KOPT-K1 (cell line): ENCODE data around the gene BAHCC1.
A peak's percentile ranks its signal among the peaks of the same experiment; 100 is the strongest.

ENCODE experiments used
- H3K27ac ChIP-seq: fragments of 200-600 bp; sonication (generic); 2 replicates; pipeline ENCODE4 v1.5.1; 2016; ENCODE audit warnings: antibody characterized with exemption, mild to moderate bottlenecking, low read depth, low read length; ENCODE audit not compliant: poor library complexity, severe bottlenecking
- H3K36me3 ChIP-seq: fragments of 200-600 bp; sonication (generic); 2 replicates; pipeline ENCODE4 v1.5.1; 2017; ENCODE audit warnings: antibody characterized with exemption, mild to moderate bottlenecking, low read length, moderate library complexity; ENCODE audit not compliant: insufficient read depth
- H3K9me3 ChIP-seq: fragments of 200-600 bp; sonication (generic); 2 replicates; pipeline ENCODE4 v1.5.1; 2017; ENCODE audit warnings: antibody characterized with exemption, low read length, mild to moderate bottlenecking; ENCODE audit not compliant: insufficient read depth, poor library complexity, severe bottlenecking

The BAHCC1 gene

GRCh38 chr17:81380131-81380530, 15.1 kb upstream of the BAHCC1 start:
- Histone ChIP-seq H3K36me3 (no peaks in the 10 kb centered on the region), H3K27ac (no peak overlapping the region), H3K9me3 (no peaks in the 10 kb centered on the region)

- no peak overlapping the region for H3K27ac ChIP-seq
- H3K9me3 ChIP-seq: no peaks in the 10 kb centered on the region
- H3K36me3 ChIP-seq: no peaks in the 10 kb centered on the region
Measured at GRCh38 chr17:81380666-81381518, 14.4 kb upstream of the BAHCC1 start.

GRCh38 chr17:81381632-81382577, 13.4 kb upstream of the BAHCC1 start:
- no peaks in the 10 kb centered on the region for H3K9me3 ChIP-seq
- no peaks in the 10 kb centered on the region for H3K36me3 ChIP-seq
- no peak overlapping the region for H3K27ac ChIP-seq

- no peaks in the 10 kb centered on the region for H3K36me3 ChIP-seq
- no peak overlapping the region for H3K27ac ChIP-seq
- H3K9me3 ChIP-seq: no peaks in the 10 kb centered on the region
Measured at GRCh38 chr17:81382851-81383250, 12.4 kb upstream of the BAHCC1 start.

- no peaks in the 10 kb centered on the region for H3K9me3 ChIP-seq
- H3K36me3 ChIP-seq: no peaks in the 10 kb centered on the region
- H3K27ac ChIP-seq: no peak overlapping the region
Measured at GRCh38 chr17:81383504-81384421, 11.5 kb upstream of the BAHCC1 start.

GRCh38 chr17:81384929-81385319, 10.3 kb upstream of the BAHCC1 start:
- Histone ChIP-seq H3K9me3 (no peaks in the 10 kb centered on the region), H3K27ac (no peak overlapping the region), H3K36me3 (no peaks in the 10 kb centered on the region)

- H3K27ac ChIP-seq: no peak overlapping the region
Measured at GRCh38 chr17:81385320-81386111, 9.7 kb upstream of the BAHCC1 start.

GRCh38 chr17:81386141-81386645, 9.1 kb upstream of the BAHCC1 start:
- H3K9me3 ChIP-seq: no peaks in the 10 kb centered on the region
- H3K36me3 ChIP-seq: no peaks in the 10 kb centered on the region
- H3K27ac ChIP-seq: no peak overlapping the region

More at GRCh38 chr17:81385320-81386111, 9.7 kb upstream of the BAHCC1 start:
- H3K9me3 ChIP-seq: no peaks in the 10 kb centered on the region
- no peaks in the 10 kb centered on the region for H3K36me3 ChIP-seq

- no peak overlapping the region for H3K27ac ChIP-seq
- no peaks in the 10 kb centered on the region for H3K36me3 ChIP-seq
Measured at GRCh38 chr17:81386646-81387099, 8.6 kb upstream of the BAHCC1 start.

GRCh38 chr17:81387100-81388090, 7.9 kb upstream of the BAHCC1 start:
- no peaks in the 10 kb centered on the region for H3K36me3 ChIP-seq
- H3K9me3 ChIP-seq: no peaks in the 10 kb centered on the region
- H3K27ac ChIP-seq: peak overlapping the region; percentile 16

More at GRCh38 chr17:81386646-81387099, 8.6 kb upstream of the BAHCC1 start:
- H3K9me3 ChIP-seq: no peaks in the 10 kb centered on the region

GRCh38 chr17:81388091-81388611, 7.1 kb upstream of the BAHCC1 start:
- H3K27ac ChIP-seq: no peak overlapping the region
- no peaks in the 10 kb centered on the region for H3K9me3 ChIP-seq
- no peaks in the 10 kb centered on the region for H3K36me3 ChIP-seq

GRCh38 chr17:81388612-81389367, 6.5 kb upstream of the BAHCC1 start:
- H3K27ac ChIP-seq: no peak overlapping the region

More at GRCh38 chr17:81388612-81389367, 6.5 kb upstream of the BAHCC1 start:
- Histone ChIP-seq H3K9me3 (no peaks in the 10 kb centered on the region), H3K36me3 (no peaks in the 10 kb centered on the region)
